Left renal pelvis (tissue), 4 donors: ENCODE results near the gene CLCN4. TPM values are rescaled to one million over a fixed set of nuclear protein-coding genes. Genes with fewer than 3 reads are reported as not detected.

ENCODE experiments used
- DNase-seq, 4 donors: peaks; one replicate each; pipeline ENCODE4 v3.0.0-alpha.2; 2013; ENCODE audit warnings: low read depth in 4 of 4, low spot score in 3 of 4
- polyA plus RNA-seq, 4 donors: library from polyadenylated mRNA; unstranded; fragments of 120-200 nt; gene quantifications; one replicate each; pipeline ENCODE4 v1.2.1, GENCODE V29; 2013; ENCODE audit not compliant: insufficient read length in 4 of 4

CLCN4 gene
- polyA plus RNA-seq, 4 donors: 3.7 to 6.2 (median 5.4) TPM

DNA sequence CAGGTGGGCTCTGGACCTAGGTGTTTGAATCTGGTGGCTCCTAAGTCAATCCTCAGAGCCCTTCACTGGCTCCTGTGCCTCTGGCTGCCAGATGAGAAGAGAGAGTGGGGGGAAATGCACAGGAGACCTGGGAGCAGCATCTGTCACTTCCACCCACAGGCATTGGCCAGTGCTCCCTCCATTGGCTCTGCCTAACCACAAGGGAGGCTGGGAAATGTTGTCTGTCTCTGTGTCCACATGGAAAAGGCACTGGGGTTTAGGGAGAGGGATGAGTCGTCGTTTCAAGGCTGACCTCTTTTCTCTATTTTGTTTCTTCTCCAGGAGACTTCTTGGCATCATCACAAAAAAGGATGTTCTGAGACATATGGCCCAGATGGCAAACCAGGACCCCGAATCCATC is 76.4 kb downstream of the CLCN4 start:
- DNase-seq: no peak

GRCh38 chrX:10233696-10234095 is 76.9 kb downstream of the CLCN4 start:
- DNase-seq: no peak

GRCh38 chrX:10235851-10236250 is 79.1 kb downstream of the CLCN4 start:
- DNase-seq: no peak

DNA sequence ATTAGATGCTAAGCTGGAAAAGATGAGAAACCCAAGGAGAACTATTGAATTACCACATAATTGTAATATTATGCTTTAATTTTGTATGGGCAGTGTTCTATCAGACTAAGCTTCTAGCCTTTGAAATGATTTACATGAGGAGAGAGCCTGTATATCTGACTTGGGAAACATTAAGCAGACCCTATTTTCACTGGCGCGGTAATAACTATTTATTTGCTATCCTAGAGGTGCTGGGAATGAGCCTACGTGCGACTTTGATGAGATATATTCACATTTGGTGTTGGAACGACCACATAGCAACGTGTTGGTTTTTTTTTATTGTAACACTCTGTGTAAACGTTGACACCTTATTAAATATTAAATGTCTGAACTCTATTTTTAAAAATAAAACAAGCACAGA is 80.5 kb downstream of the CLCN4 start:
- DNase-seq: no peak

DNA sequence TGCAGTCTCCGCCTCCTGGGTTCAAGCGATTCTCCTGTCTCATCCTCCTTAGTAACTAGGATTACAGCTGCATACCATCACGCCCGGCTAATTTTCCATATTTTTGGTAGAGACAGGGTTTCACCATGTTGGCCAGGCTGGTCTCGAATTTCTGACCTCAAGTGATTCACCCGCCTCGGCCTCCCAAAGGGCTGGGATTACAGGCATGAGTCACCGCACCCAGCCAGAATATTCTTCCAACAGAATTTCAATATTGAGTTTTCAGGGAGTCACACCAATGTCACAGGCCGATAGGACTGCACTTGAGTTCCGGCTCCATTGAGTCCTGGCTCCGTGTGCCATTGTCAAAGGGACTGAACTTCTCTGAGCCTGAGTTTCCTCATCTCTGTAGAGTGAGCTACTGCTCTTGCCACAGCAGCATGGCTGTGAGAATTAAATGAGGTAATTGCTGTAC is 82.9 kb downstream of the CLCN4 start:
- no peak for DNase-seq

GRCh38 chrX:10240918-10241317 is 84.1 kb downstream of the CLCN4 start:
- DNase-seq: no peak

- no peak for DNase-seq
Observed at GRCh38 chrX:10242026-10242425, 85.3 kb downstream of the CLCN4 start.

GRCh38 chrX:10243106-10243505 is 86.3 kb downstream of the CLCN4 start:
- DNase-seq: no peak

GRCh38 chrX:10244915-10245622 is 88.3 kb downstream of the CLCN4 start:
- DNase-seq: no peak

DNA sequence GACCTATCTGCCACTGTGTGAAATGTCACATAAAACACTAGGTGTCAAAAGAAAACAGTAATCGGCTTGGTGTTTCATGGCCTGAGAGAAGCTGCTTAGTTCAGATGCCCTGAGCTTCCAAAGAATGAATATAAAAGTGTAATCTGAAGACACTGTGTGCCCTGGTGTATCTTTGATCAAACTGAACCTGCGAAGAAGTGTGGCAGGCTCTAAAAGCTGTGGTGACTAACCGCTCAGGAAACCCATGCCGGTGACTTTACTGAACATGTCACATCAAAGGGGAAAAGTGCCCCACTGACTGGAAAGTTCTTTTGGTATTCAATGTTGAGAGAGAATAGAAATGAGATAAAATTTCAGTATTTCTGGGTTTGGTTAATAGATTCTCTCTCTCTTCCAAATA is 89.1 kb downstream of the CLCN4 start:
- no peak for DNase-seq

- DNase-seq: no peak
Observed at GRCh38 chrX:10246297-10246696, 89.5 kb downstream of the CLCN4 start.

GRCh38 chrX:10246846-10247245 is 90.1 kb downstream of the CLCN4 start:
- DNase-seq: no peak

GRCh38 chrX:10254739-10255138 is 98.0 kb downstream of the CLCN4 start:
- no peak for DNase-seq

DNA sequence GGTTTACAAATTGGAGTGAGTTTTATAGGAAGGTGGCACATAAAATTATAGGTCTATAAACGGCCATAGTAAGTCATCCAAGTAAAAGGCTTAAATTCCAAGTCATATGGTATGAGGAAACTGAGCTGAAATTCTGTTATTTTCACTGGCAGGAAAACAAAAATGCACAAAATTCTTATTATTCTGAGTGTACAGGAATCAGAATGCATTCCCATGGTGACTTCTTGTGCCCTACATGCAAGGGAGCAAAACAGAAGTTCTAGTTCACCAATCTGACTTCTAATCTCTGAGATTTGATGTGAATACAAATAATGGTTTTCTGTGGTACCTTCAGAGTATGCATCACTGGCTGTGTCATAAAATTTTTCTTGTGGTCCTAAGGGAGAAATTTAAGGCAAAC is 102.9 kb downstream of the CLCN4 start:
- no peak for DNase-seq

- DNase-seq: no peak
Observed at GRCh38 chrX:10265775-10266174, 109.0 kb downstream of the CLCN4 start.

DNA sequence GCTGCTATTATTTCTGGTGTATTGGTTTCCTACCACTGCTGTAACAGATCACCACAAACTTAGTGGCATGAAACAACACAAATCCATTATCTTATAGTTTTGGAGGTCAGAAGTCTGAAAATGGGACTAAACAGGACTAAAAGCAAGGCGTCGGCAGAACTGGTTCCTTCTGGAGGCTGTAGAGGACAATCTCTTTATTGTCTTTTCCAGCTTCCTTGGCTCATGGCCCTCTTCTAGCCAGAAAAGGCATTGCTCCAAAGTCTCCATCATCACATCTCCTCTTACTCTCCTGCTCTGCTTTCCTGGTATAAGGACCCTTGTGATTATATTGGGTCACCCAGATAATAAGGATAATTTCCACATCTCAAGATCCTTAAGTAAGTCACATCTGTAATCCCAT is 121.9 kb downstream of the CLCN4 start:
- no peak for DNase-seq

- no peak for DNase-seq
Observed at GRCh38 chrX:10280071-10280470, 123.3 kb downstream of the CLCN4 start.

- DNase-seq: no peak
Observed at GRCh38 chrX:10282490-10282889, 125.7 kb downstream of the CLCN4 start.

DNA sequence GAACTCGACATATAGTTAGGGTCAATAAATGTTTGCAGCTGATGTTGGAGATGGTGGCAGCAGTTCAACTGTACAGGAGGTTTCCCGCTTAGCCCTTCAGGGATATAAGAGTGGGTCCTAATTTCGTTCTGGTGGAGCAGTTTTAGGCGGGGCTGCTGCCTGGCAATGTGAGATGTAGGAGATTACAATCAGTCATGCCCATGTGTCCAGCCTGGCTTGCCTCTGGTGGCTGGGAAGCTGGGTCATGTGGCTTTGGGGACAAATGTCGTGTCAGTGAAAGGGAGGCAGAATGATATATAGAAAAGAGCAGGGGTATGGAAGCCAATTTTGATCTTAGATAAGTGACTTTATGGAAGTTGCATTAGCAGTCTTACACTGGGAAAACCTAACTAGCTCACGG is 129.4 kb downstream of the CLCN4 start:
- no peak for DNase-seq
